K562 (cell line): Measurements from ENCODE around the gene DNASE1L1. TPM values are rescaled to one million over a fixed set of nuclear protein-coding genes. Genes with fewer than 3 reads are reported as not detected.

ENCODE experiments used
- ATAC-seq: fragments of 200-7000 bp; cut with Tn5 transposase; 3 replicates; pipeline ENCODE4 v1.9.1; 2020; ENCODE audit warnings: moderate library complexity
- BruUV-seq: library from RNA; stranded (reverse); fragments of 400-500 nt; replicated peaks from 2 replicates; lab custom pipeline; 2021; lab: Mats Ljungman, UMichigan
- CTCF ChIA-PET: fragments of 300-600 bp; formaldehyde crosslinking; extraction: SDS; loops from one replicate; lab custom pipeline; 2021; ENCODE audit warnings: low intra/inter-chr PET ratio; lab: Yijun Ruan, JAX
- POLR2A ChIA-PET: fragments of 300-600, 350-650 bp; sonication (Branson Sonifier 250); formaldehyde crosslinking; extraction: SDS; loops from one replicate; lab custom pipeline; 2021; ENCODE audit warnings: antibody characterized with exemption, inconsistent platforms; lab: Yijun Ruan, JAX
- DNase-seq, 4 experiments: peaks; one replicate each; pipeline versions ENCODE4 v3.0.0 to v3.0.0-alpha.2; 2011 to 2018; ENCODE audit warnings: low spot score in 3 of 4, mixed read lengths in 3 of 4; ENCODE audit errors: extremely low read depth in 1 of 4
- FAIRE-seq: peaks from 2 replicates; lab custom pipeline; 2011; peaks lifted over from hg19 to GRCh38; lab: Jason Lieb, UNC
- H2AFZ ChIP-seq: 2 replicates; pipeline ENCODE4 v1.6.0; 2011; ENCODE audit warnings: low read depth, low read length, control low read depth, inconsistent platforms
- H3K27ac ChIP-seq: fragments of 200-600 bp; 3 replicates; pipeline ENCODE4 v1.8.0; 2011; ENCODE audit warnings: low read depth, mild to moderate bottlenecking, control low read depth, inconsistent platforms, low read length, moderate library complexity, mixed read lengths; ENCODE audit errors: extremely low read depth
- H3K27me3 ChIP-seq, 2 experiments: fragments of 300-600 bp in 1 of 2; 2 replicates in 1 of 2; 3 replicates in 1 of 2; pipeline versions ENCODE4 v1.6.0 to v1.8.0; 2011; ENCODE audit warnings: inconsistent platforms in 2 of 2, low read length in 2 of 2, mild to moderate bottlenecking in 1 of 2, mixed read lengths in 1 of 2, moderate library complexity in 1 of 2; ENCODE audit not compliant: control insufficient read depth in 2 of 2, insufficient read depth in 2 of 2
- H3K36me3 ChIP-seq: fragments of 300-600 bp; 3 replicates; pipeline ENCODE4 v1.8.0; 2011; ENCODE audit warnings: mild to moderate bottlenecking, low read length, inconsistent platforms; ENCODE audit not compliant: control insufficient read depth, insufficient read depth
- H3K4me1 ChIP-seq, 2 experiments: fragments of 200-600 bp in 1 of 2; replicated peaks in 1 of 2; 2 replicates in 1 of 2; 3 replicates in 1 of 2; pipeline versions ENCODE4 v1.5.1 to v1.8.0; 2011; ENCODE audit warnings: inconsistent platforms in 2 of 2, low read length in 2 of 2, mild to moderate bottlenecking in 1 of 2, mixed read lengths in 1 of 2, moderate library complexity in 1 of 2; ENCODE audit not compliant: control insufficient read depth in 2 of 2, insufficient read depth in 2 of 2
- H3K4me2 ChIP-seq: 2 replicates; pipeline ENCODE4 v1.6.1; 2011; ENCODE audit warnings: low read length, control low read depth, inconsistent platforms, mixed read lengths; ENCODE audit not compliant: insufficient read depth
- H3K4me3 ChIP-seq: fragments of 200-600 bp; sonication (generic), shearing (Covaris generic); 2 replicates; pipeline ENCODE4 v1.5.1; 2016; ENCODE audit warnings: control low read depth, inconsistent platforms
- H3K79me2 ChIP-seq: fragments of 200-600 bp; 3 replicates; pipeline ENCODE4 v1.8.0; 2011; ENCODE audit warnings: low read length, inconsistent platforms; ENCODE audit not compliant: control insufficient read depth, insufficient read depth
- H3K9ac ChIP-seq, 2 experiments: 2 replicates each; pipeline versions ENCODE4 v1.6.0 to v1.6.1; 2011; ENCODE audit warnings: low read depth in 2 of 2, low read length in 2 of 2, control low read depth in 1 of 2, inconsistent platforms in 1 of 2, mild to moderate bottlenecking in 1 of 2, mixed read lengths in 1 of 2; ENCODE audit not compliant: insufficient read depth in 1 of 2
- H3K9me1 ChIP-seq: one replicate; pipeline ENCODE4 v1.6.0; 2011; ENCODE audit warnings: inconsistent platforms, mild to moderate bottlenecking, low read length, moderate library complexity; ENCODE audit not compliant: control insufficient read depth, insufficient read depth
- H3K9me3 ChIP-seq: replicated peaks from 2 replicates; pipeline ENCODE4 v1.5.1; 2011; ENCODE audit warnings: low read depth, low read length, inconsistent platforms; ENCODE audit not compliant: control insufficient read depth, insufficient read depth
- H4K20me1 ChIP-seq: replicated peaks from 2 replicates; pipeline ENCODE4 v1.6.1; 2011; ENCODE audit warnings: low read length, inconsistent platforms, mixed read lengths; ENCODE audit not compliant: control insufficient read depth, insufficient read depth
- AFF1 ChIP-seq, 2 experiments: fragments of 450-650 bp; IDR thresholded peaks; 2 replicates each; pipeline ENCODE4 v1.6.1; 2018; ENCODE audit warnings: mild to moderate bottlenecking in 2 of 2, low read depth in 1 of 2; ENCODE audit not compliant: partially characterized antibody in 2 of 2
- POLR2G ChIP-seq: fragments of 200-400 bp; formaldehyde crosslinking; IDR thresholded peaks from 2 replicates; pipeline ENCODE4 v1.6.1; 2017; ENCODE audit warnings: low read depth, mild to moderate bottlenecking, antibody characterized with exemption, low read length, moderate library complexity
- RBFOX2 ChIP-seq: fragments of 200-400 bp; formaldehyde crosslinking; IDR thresholded peaks from 2 replicates; pipeline ENCODE4 v1.6.1; 2017; ENCODE audit warnings: low read depth, mild to moderate bottlenecking, low read length, moderate library complexity
- WGBS: fragments of 100-300 bp; shearing (Covaris generic); methylation state at CpG from one replicate; pipeline ENCODE4 v1.1.6; 2016; ENCODE audit warnings: low coverage, mixed read lengths; ENCODE audit not compliant: insufficient coverage; ENCODE audit errors: missing lambda C conversion rate; 5-methylcytosine and 5-hydroxymethylcytosine counted together
- in situ Hi-C: fragments of 300-500 bp; cut with MboI; formaldehyde crosslinking; loops from 4 replicates; pipeline ENCODE4 v1.15.0; 2018; ENCODE audit warnings: inconsistent platforms, mixed read lengths
- intact Hi-C: fragments of 100-400 bp; cut with micrococcal nuclease; formaldehyde crosslinking; loops from 2 replicates; pipeline ENCODE4 v1.14.2; 2022
- polyA plus RNA-seq, 8 experiments: library from polyadenylated mRNA; depleted of rRNA in 4 of 8; stranded (reverse) in 5 of 8; unstranded in 3 of 8; fragments of >200 nt; fragmentation: Nextera tagmentation in 2 of 8; fragmentation: Illumina TruSeq in 1 of 8; extraction: Ambion mirVana in 2 of 8; extraction: Trizol in 1 of 8; gene quantifications; 2 replicates each; pipeline versions ENCODE4 v1.2.1 to v1.2.3, GENCODE V29; 2011 to 2014; ENCODE audit warnings: inconsistent platforms in 1 of 8, missing spikeins in 1 of 8
- total RNA-seq, 7 experiments: library from RNA; depleted of rRNA in 6 of 7; stranded (reverse); fragments of >200 nt in 6 of 7; fragmentation: Illumina TruSeq in 2 of 7; extraction: Trizol in 2 of 7; gene quantifications; 2 replicates each; pipeline versions ENCODE4 v1.2.1 to v1.2.3, GENCODE V29; 2011 to 2021; ENCODE audit warnings: low replicate concordance in 1 of 7

Gene DNASE1L1
- total and polyA plus RNA-seq, 9 of the 15 experiments (the other 6 are each of a cell fraction or from before 2014, with no cell fraction given), result 0.73 to 12.6 (median 7.9) TPM

- FAIRE-seq, result no peak
- POLR2A ChIA-PET, result interaction anchor here (0.6 to 0.9 kb wide), 4 partner anchors 10 to 590 kb away, joined by 3 to 4 read pairs (median 3); partner anchors contain the start of gene FAM3A
- H3K4me1 ChIP-seq, result peaks cover 10 to 68% of the 10 kb centered on the region in 2 experiments
Measured at GRCh38 chrX:154367474-154368308, 41.4 kb downstream of the DNASE1L1 start.

More at GRCh38 chrX:154367474-154368308, 41.4 kb downstream of the DNASE1L1 start:
- H3K27ac ChIP-seq, result peak overlapping the region; percentile 99
- DNase-seq (no peak), ATAC-seq (no peak)
- H3K4me3 ChIP-seq, result no peak overlapping the region; the same call in 1 of the 2 replicates
- H3K9me3 ChIP-seq, result no peaks in the 10 kb centered on the region
- peaks cover 61% of the 10 kb centered on the region for H3K79me2 ChIP-seq
- H3K9ac ChIP-seq, result peak overlapping the region; percentile 91 to 94
- in situ Hi-C loops (no loop called here), intact Hi-C loops (no loop called here)
- TF ChIP-seq POLR2G (peak; percentile 50; the same call in 1 of the 2 replicates), RBFOX2 (peak; percentile 57), AFF1 (IDR thresholded peaks at IDR 0.05; ENCODE audit: low read depth in 1 of 2, partially characterized antibody in 2 of 2) (no peak)
- H3K36me3 ChIP-seq, result peaks cover 58% of the 10 kb centered on the region; the same call in 2 of the 3 replicates
- 100% methylated on average over 11 of the region's 31 CpGs for WGBS
- no peaks in the 10 kb centered on the region for H3K27me3 ChIP-seq
- peak overlapping the region; percentile 96 for H3K4me2 ChIP-seq
- H4K20me1 ChIP-seq, result no peaks in the 10 kb centered on the region; the same call in 1 of the 2 replicates
- CTCF ChIA-PET, result no interaction called here
- no TSS peak for BruUV-seq
- no peaks in the 10 kb centered on the region for H3K9me1 ChIP-seq
- H2AFZ ChIP-seq, result no peak overlapping the region
